ENCODE measurements around the gene TMEM161B. TPM values are rescaled to one million over a fixed set of nuclear protein-coding genes. Genes with fewer than 3 reads are reported as not detected.

The TMEM161B gene
- total RNA-seq, 6 donors from 2014 or later = 8.5 to 35.5 (median 13.8) TPM

DNA sequence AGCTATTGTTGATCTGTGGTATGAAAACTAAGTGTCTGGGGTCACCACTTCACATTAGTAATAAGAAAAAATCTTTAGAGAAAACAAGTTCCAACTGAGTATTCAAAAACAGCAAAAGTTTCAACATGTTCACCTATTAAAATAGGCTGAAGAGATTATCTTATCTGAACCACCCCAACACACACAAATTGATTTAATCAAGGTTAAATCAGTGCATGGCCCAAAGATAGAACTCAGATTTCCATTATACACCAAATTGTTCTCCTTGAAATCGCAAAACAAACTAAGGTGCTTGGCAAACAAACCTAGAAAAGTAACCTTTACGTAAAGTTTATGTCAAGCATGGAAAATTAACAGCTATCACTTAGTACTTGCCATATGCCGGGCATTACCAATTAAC is 61.1 kb downstream of the TMEM161B start:
- no peak overlapping the region for H3K4me3 ChIP-seq
- TF ChIP-seq POLR2A (IDR thresholded peaks at IDR 0.05) (no peak), POLR2AphosphoS5 (IDR thresholded peaks at IDR 0.05) (no peak), EP300 (IDR thresholded peaks at IDR 0.05) (no peak), CTCF (IDR thresholded peaks at IDR 0.05) (no peak)
- 96 to 97% methylated on average over 3 of the region's 3 CpGs for WGBS, 2 donors
- peaks cover 0 to 15% (median 0%) of the 10 kb centered on the region in 4 donors for H3K36me3 ChIP-seq
- H3K4me1 ChIP-seq = no peaks in the 10 kb centered on the region
- H3K27me3 ChIP-seq = no peaks in the 10 kb centered on the region
- no peaks in the 10 kb centered on the region for H3K9me3 ChIP-seq
- no peak overlapping the region for H3K27ac ChIP-seq
- no peak for ATAC-seq (ENCODE audit: low FRiP score in 2 of 2)
- DNase-seq = no peak

- 73 to 84% methylated on average over 5 of the region's 5 CpGs for WGBS, 2 donors
- no peaks in the 10 kb centered on the region for H3K4me1 ChIP-seq
- H3K9me3 ChIP-seq = no peaks in the 10 kb centered on the region
- H3K27me3 ChIP-seq = no peaks in the 10 kb centered on the region
- H3K36me3 ChIP-seq = peaks cover 0 to 21% (median 0%) of the 10 kb centered on the region in 4 donors
- DNase-seq = no peak
- ATAC-seq (ENCODE audit: low FRiP score in 2 of 2) = no peak
- H3K4me3 ChIP-seq = no peak overlapping the region
- TF ChIP-seq CTCF (IDR thresholded peaks at IDR 0.05) (no peak), EP300 (IDR thresholded peaks at IDR 0.05) (no peak), POLR2AphosphoS5 (IDR thresholded peaks at IDR 0.05) (no peak), POLR2A (IDR thresholded peaks at IDR 0.05) (no peak)
- no peak overlapping the region for H3K27ac ChIP-seq
Measured at GRCh38 chr5:88203981-88204750, 64.5 kb downstream of the TMEM161B start.

GRCh38 chr5:88195636-88196035 is 73.0 kb downstream of the TMEM161B start:
- no peak overlapping the region for H3K27ac ChIP-seq
- DNase-seq (no peak), ATAC-seq (ENCODE audit: low FRiP score in 2 of 2) (no peak)
- TF ChIP-seq POLR2AphosphoS5 (IDR thresholded peaks at IDR 0.05) = no peak
- no peak for TF ChIP-seq CTCF (IDR thresholded peaks at IDR 0.05)
- TF ChIP-seq POLR2A (IDR thresholded peaks at IDR 0.05) = no peak
- TF ChIP-seq EP300 (IDR thresholded peaks at IDR 0.05) = no peak
- H3K9me3 ChIP-seq = no peaks in the 10 kb centered on the region
- peaks cover 0 to 35% (median 5%) of the 10 kb centered on the region in 4 donors for H3K36me3 ChIP-seq
- H3K4me1 ChIP-seq = no peaks in the 10 kb centered on the region
- H3K4me3 ChIP-seq = no peak overlapping the region
- no peaks in the 10 kb centered on the region for H3K27me3 ChIP-seq

DNA sequence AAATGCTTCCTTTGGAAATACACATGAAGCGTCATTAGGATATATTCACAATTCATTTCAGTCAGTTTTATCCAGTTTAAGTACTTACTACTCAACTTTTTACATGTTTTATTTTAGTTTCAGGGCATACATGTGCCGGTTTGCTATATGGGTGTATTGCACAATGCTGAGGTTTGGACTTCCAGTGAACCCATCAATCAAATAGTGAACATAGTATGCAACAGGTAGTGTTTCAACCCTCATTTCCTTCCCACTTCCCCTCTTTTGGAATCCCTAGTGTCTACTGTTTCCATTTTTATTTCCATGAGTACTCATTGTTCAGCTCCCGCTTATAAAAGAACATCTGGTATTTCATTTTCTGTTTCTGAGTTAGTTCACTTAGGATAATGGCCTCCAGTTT is 74.7 kb downstream of the TMEM161B start:
- 87 to 89% methylated on average over 3 of the region's 3 CpGs for WGBS, 2 donors
- H3K36me3 ChIP-seq = peaks cover 0 to 32% (median 8%) of the 10 kb centered on the region in 4 donors

More for the DNA sequence above, 74.7 kb downstream of the TMEM161B start:
- peaks cover 7 to 17% (median 11%) of the 10 kb centered on the region in 4 donors for H3K9me3 ChIP-seq
- TF ChIP-seq POLR2A (IDR thresholded peaks at IDR 0.05) = no peak
- no peak for TF ChIP-seq CTCF (IDR thresholded peaks at IDR 0.05)
- no peak for TF ChIP-seq EP300 (IDR thresholded peaks at IDR 0.05)
- TF ChIP-seq POLR2AphosphoS5 (IDR thresholded peaks at IDR 0.05) = no peak
- no peak overlapping the region for H3K4me3 ChIP-seq
- H3K27ac ChIP-seq = no peak overlapping the region
- ATAC-seq (ENCODE audit: low FRiP score in 2 of 2) (no peak), DNase-seq (no peak)
- no peaks in the 10 kb centered on the region for H3K27me3 ChIP-seq
- no peaks in the 10 kb centered on the region for H3K4me1 ChIP-seq

Data from upper lobe of left lung (tissue), 6 donors.